Myometrial cell (primary cell): ENCODE results near the gene MCM8. TPM values are rescaled to one million over a fixed set of nuclear protein-coding genes. Genes with fewer than 3 reads are reported as not detected.

ENCODE experiments used
- total RNA-seq: library from RNA; depleted of rRNA; stranded (reverse); fragments of >200 nt; gene quantifications from 2 replicates; pipeline ENCODE4 v1.2.3, GENCODE V29; 2015

Gene MCM8
- total RNA-seq = 10.4 and 14.2 TPM in 2 replicates

DNA sequence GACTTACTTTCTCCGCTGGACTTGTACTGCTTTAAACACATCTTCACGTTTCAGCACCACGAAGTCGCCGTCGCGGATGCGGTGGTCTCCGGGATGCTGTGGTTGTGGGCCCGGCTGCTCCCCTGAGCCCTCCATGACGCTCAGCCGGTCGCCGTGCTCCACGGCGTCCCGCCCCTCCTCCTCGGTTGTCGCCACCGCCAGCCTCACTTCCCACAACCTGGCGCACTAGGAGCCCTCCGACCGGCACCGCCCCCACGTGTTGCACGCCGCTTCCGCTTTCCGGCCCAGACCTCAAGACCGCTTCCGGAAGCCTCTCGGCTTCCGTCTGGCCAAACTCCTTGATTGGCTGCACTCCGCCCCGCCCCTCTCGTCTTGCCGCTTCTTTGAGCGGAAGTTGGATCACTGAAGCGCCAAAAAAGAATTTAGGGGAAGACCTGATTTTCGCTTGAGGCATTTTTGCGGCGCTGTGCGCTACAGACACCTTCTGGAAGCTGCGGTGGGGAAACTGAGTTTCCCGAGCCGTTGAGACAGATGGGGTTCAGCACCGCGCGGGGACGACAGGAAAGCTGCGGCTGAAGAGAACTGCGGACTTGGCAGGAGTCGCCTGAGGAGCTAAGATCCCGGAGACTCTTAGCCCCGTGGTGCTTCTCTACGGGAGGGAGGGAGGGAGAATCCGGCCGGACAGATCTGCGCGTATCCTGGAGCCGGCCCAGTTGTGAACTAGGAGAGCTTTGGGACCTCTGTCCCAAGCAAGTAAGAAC, at the start of gene MCM8, which contains the start of gene TRMT6:
MCM8 (plus strand) TSS at position 382 of the 761 bp plus-strand sequence. CDS start 1,364 bp downstream, outside the sequence.
TRMT6 (minus strand) TSS at position 263 of the 761 bp plus-strand sequence; CDS start at position 135, 128 bp downstream.

Other genes starting within 250 kb of the MCM8 start
- 7.2 and 9.0 TPM in 2 replicates for gene SHLD1, start 200.3 kb upstream of the MCM8 start, total RNA-seq
- 0.29 and 0.89 TPM in 2 replicates for gene CHGB, start 39.1 kb upstream of the MCM8 start, total RNA-seq
- gene TRMT6, start 119 bp upstream of the MCM8 start, total RNA-seq = 11.2 and 13.0 TPM in 2 replicates
- gene CRLS1, start 55.5 kb downstream of the MCM8 start, total RNA-seq = 45.2 and 45.6 TPM in 2 replicates
- not detected in 2 replicates for gene LRRN4, start 103.4 kb downstream of the MCM8 start, total RNA-seq
- gene FERMT1, start 172.4 kb downstream of the MCM8 start, total RNA-seq = 6.6 and 7.5 TPM in 2 replicates